Neuronal stem cell (in vitro differentiated cells): ENCODE measurements around the gene PCDHGC5.

Experiments
- DNase-seq: peaks from one replicate; pipeline ENCODE4 v3.0.0-alpha.2; 2013; ENCODE audit warnings: low spot score
- H2AFZ ChIP-seq: one replicate; pipeline ENCODE4 v1.6.1; 2013; ENCODE audit warnings: mild to moderate bottlenecking, low read length, inconsistent platforms
- H2AK5ac ChIP-seq: 2 replicates; pipeline ENCODE4 v1.6.1; 2013; ENCODE audit warnings: low read depth, mild to moderate bottlenecking, inconsistent platforms, low read length, moderate library complexity, mixed read lengths
- H2BK120ac ChIP-seq: 2 replicates; pipeline ENCODE4 v1.6.1; 2013; ENCODE audit warnings: low read depth, mild to moderate bottlenecking, inconsistent platforms, low read length, moderate library complexity, mixed read lengths
- H2BK12ac ChIP-seq: one replicate; pipeline ENCODE4 v1.6.1; 2013; ENCODE audit warnings: low read length, inconsistent platforms
- H2BK15ac ChIP-seq: 2 replicates; pipeline ENCODE4 v1.6.1; 2013; ENCODE audit warnings: mild to moderate bottlenecking, low read length, inconsistent platforms, mixed read lengths
- H2BK5ac ChIP-seq: one replicate; pipeline ENCODE4 v1.6.1; 2013; ENCODE audit warnings: inconsistent platforms, mild to moderate bottlenecking, low read length, moderate library complexity
- H3K14ac ChIP-seq: one replicate; pipeline ENCODE4 v1.6.1; 2013; ENCODE audit warnings: low read length, inconsistent platforms
- H3K18ac ChIP-seq: 2 replicates; pipeline ENCODE4 v1.6.1; 2013; ENCODE audit warnings: low read length, inconsistent platforms
- H3K23ac ChIP-seq: 2 replicates; pipeline ENCODE4 v1.6.1; 2013; ENCODE audit warnings: low read depth, mild to moderate bottlenecking, mixed read lengths, low read length, inconsistent platforms; ENCODE audit not compliant: poor library complexity
- H3K27ac ChIP-seq: replicated peaks from 3 replicates; pipeline ENCODE4 v1.5.1; 2013; ENCODE audit warnings: low read length, inconsistent platforms
- H3K27me3 ChIP-seq, 3 experiments: 2 replicates each; pipeline ENCODE4 v1.6.1; 2013; ENCODE audit warnings: low read length in 3 of 3, mild to moderate bottlenecking in 2 of 3, inconsistent platforms in 1 of 3, low read depth in 1 of 3, mixed read lengths in 1 of 3, moderate library complexity in 1 of 3; ENCODE audit not compliant: control insufficient read depth in 3 of 3, insufficient read depth in 3 of 3
- H3K36me3 ChIP-seq, 2 donors: replicated peaks in 1 of 2; 2 replicates each; pipeline ENCODE4 v1.6.1; 2013; ENCODE audit warnings: low read length in 2 of 2; ENCODE audit not compliant: control insufficient read depth in 2 of 2, insufficient read depth in 2 of 2
- H3K4ac ChIP-seq: 2 replicates; pipeline ENCODE4 v1.6.1; 2013; ENCODE audit warnings: inconsistent platforms, mild to moderate bottlenecking, low read length, moderate library complexity
- H3K4me1 ChIP-seq, 2 donors: 1 replicate in 1 of 2; 2 replicates in 1 of 2; pipeline ENCODE4 v1.6.1; 2013; ENCODE audit warnings: low read length in 2 of 2, low read depth in 1 of 2; ENCODE audit not compliant: control insufficient read depth in 2 of 2, insufficient read depth in 1 of 2
- H3K4me2 ChIP-seq: one replicate; pipeline ENCODE4 v1.6.1; 2013; ENCODE audit warnings: mild to moderate bottlenecking, low read length, inconsistent platforms; ENCODE audit not compliant: insufficient read depth, poor library complexity, severe bottlenecking
- H3K4me3 ChIP-seq, 2 donors: 2 replicates each; pipeline ENCODE4 v1.5.1; 2013; ENCODE audit warnings: low read length in 2 of 2, mild to moderate bottlenecking in 2 of 2, inconsistent platforms in 1 of 2, moderate library complexity in 1 of 2
- H3K79me1 ChIP-seq: one replicate; pipeline ENCODE4 v1.6.1; 2013; ENCODE audit warnings: low read depth, mild to moderate bottlenecking, inconsistent platforms, low read length, moderate library complexity
- H3K9ac ChIP-seq: one replicate; pipeline ENCODE4 v1.6.1; 2013; ENCODE audit warnings: mild to moderate bottlenecking, low read depth, low read length, inconsistent platforms; ENCODE audit not compliant: poor library complexity
- H3K9me3 ChIP-seq, 2 donors: replicated peaks in 1 of 2; 2 replicates each; pipeline versions ENCODE3 to v1.6.1; 2013; ENCODE audit warnings: low read length in 2 of 2, mild to moderate bottlenecking in 2 of 2, inconsistent platforms in 1 of 2, low read depth in 1 of 2, mixed read lengths in 1 of 2, moderate library complexity in 1 of 2; ENCODE audit not compliant: control insufficient read depth in 2 of 2, insufficient read depth in 1 of 2
- H4K8ac ChIP-seq: one replicate; pipeline ENCODE4 v1.6.1; 2013; ENCODE audit warnings: low read depth, mild to moderate bottlenecking, inconsistent platforms, low read length, moderate library complexity
- H4K91ac ChIP-seq: one replicate; pipeline ENCODE4 v1.6.1; 2013; ENCODE audit warnings: low read length, low read depth, mild to moderate bottlenecking, inconsistent platforms; ENCODE audit not compliant: poor library complexity
- WGBS, 2 donors: extraction: QIAGEN DNeasy Blood & Tissue Kit; methylation state at CpG; one replicate each; pipeline ENCODE4 v1.1.7; 2013; ENCODE audit warnings: missing lambda C conversion rate in 2 of 2, mixed read lengths in 1 of 2; ENCODE audit not compliant: insufficient read length in 2 of 2, insufficient replicate concordance in 1 of 2; ENCODE audit errors: extremely low coverage in 2 of 2; 5-methylcytosine and 5-hydroxymethylcytosine counted together

The PCDHGC5 gene

GRCh38 chr5:141512911-141513626 lies 24.2 kb downstream of the PCDHGC5 start:
- peaks cover 37 to 42% of the 10 kb centered on the region in 2 donors for H3K4me1 ChIP-seq
- H3K4me2 ChIP-seq, result peak overlapping the region; percentile 87
- H3K27ac ChIP-seq, result peak overlapping the region; percentile 99
- peak; percentile 70 for DNase-seq
- H3K4ac ChIP-seq, result peak overlapping the region; percentile 69
- peak overlapping the region; percentile 91 for H2BK12ac ChIP-seq
- H3K4me3 ChIP-seq, result peak overlapping the region; percentile 46 to 74
- peak overlapping the region; percentile 79 for H2BK5ac ChIP-seq
- peak overlapping the region; percentile 51 for H2BK120ac ChIP-seq
- H2AFZ ChIP-seq, result peak overlapping the region; percentile 69
- no peaks in the 10 kb centered on the region for H3K79me1 ChIP-seq
- no peak overlapping the region for H4K8ac ChIP-seq
- peak overlapping the region; percentile 78 for H2AK5ac ChIP-seq
- no peak overlapping the region for H3K14ac ChIP-seq
- H3K36me3 ChIP-seq, result peaks cover 29 to 61% of the 10 kb centered on the region in 2 donors
- peak overlapping the region; percentile 89 for H3K9ac ChIP-seq
- peak overlapping the region; percentile 48 for H4K91ac ChIP-seq
- peaks cover 0 to 2% of the 10 kb centered on the region in 2 donors for H3K9me3 ChIP-seq
- whole genome bisulfite sequencing, 2 donors, result no CpG with 5 or more reads among the region's 43 CpGs
- H2BK15ac ChIP-seq, result no peak overlapping the region
- no peak overlapping the region for H3K23ac ChIP-seq
- no peaks in the 10 kb centered on the region for H3K27me3 ChIP-seq
- peak overlapping the region; percentile 96 for H3K18ac ChIP-seq

DNA sequence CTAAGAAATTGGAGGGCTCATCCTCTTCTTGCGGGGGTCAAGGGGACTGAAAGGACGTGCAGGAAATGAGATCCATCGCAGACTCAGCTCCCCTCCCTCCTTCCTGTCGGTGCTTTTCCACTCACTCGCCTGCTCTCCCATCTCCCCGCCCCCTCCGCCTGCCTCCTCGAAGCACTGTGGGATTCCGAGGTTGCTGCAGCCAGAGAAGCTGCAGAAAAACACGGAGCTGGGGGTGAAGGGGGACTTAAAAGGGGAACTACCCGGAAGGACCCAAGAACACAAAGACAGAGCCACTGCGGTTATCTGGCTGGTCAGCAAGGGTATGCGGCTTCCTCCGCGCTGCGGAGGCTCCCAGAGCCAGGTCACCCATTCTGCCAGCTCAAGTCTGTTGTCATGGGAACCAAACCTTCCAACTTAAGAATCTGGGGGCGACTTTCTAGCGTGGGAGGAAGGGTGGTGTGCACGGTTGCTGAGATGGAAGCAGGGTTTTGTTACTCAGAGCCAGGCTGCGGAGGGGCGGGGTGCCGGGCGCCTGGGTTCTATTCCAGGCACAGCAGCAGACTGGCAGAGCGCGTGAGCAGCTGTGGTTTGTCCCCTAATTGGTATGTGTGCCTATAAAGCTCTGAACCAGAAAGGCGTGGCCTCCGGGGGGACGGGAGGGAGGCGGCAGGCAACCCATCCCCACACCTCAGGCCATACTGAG lies 24.9 kb downstream of the PCDHGC5 start:
- H3K4me1 ChIP-seq, result peaks cover 31 to 37% of the 10 kb centered on the region in 2 donors
- H3K27me3 ChIP-seq, result no peaks in the 10 kb centered on the region
- H2BK120ac ChIP-seq, result peak overlapping the region; percentile 36
- H3K18ac ChIP-seq, result peak overlapping the region; percentile 96
- peak overlapping the region; percentile 99 for H3K27ac ChIP-seq
- peak overlapping the region; percentile 79 for H2BK5ac ChIP-seq
- DNase-seq, result peak; percentile 91
- H3K14ac ChIP-seq, result no peak overlapping the region
- peak overlapping the region; percentile 69 for H2AFZ ChIP-seq
- peak overlapping the region; percentile 89 for H3K9ac ChIP-seq
- H3K23ac ChIP-seq, result no peak overlapping the region
- H3K4ac ChIP-seq, result no peak overlapping the region
- H3K4me3 ChIP-seq, result peak overlapping the region; percentile 46 to 56
- no CpG with 5 or more reads among the region's 29 CpGs for WGBS, 2 donors
- no peak overlapping the region for H4K8ac ChIP-seq
- H3K9me3 ChIP-seq, result peaks cover 0 to 2% of the 10 kb centered on the region in 2 donors
- H4K91ac ChIP-seq, result peak overlapping the region; percentile 44
- H2BK12ac ChIP-seq, result no peak overlapping the region
- H3K36me3 ChIP-seq, result peaks cover 29 to 68% of the 10 kb centered on the region in 2 donors
- no peak overlapping the region for H2AK5ac ChIP-seq
- peak overlapping the region; percentile 87 for H3K4me2 ChIP-seq
- H3K79me1 ChIP-seq, result no peaks in the 10 kb centered on the region
- peak overlapping the region; percentile 33 for H2BK15ac ChIP-seq

- peak overlapping the region; percentile 99 for H3K27ac ChIP-seq
- H3K36me3 ChIP-seq, result peaks cover 33 to 76% of the 10 kb centered on the region in 2 donors
- H3K14ac ChIP-seq, result no peak overlapping the region
- peak overlapping the region; percentile 36 for H2BK120ac ChIP-seq
- peak overlapping the region; percentile 87 for H3K4me2 ChIP-seq
- H2AK5ac ChIP-seq, result peak overlapping the region; percentile 45
- H3K18ac ChIP-seq, result peak overlapping the region; percentile 96
- no peak overlapping the region for H4K8ac ChIP-seq
- DNase-seq, result no peak
- H3K23ac ChIP-seq, result no peak overlapping the region
- H2BK12ac ChIP-seq, result no peak overlapping the region
- H4K91ac ChIP-seq, result no peak overlapping the region
- H3K4me3 ChIP-seq, result peak overlapping the region in 1 of 2 donors; percentile 46
- H3K4me1 ChIP-seq, result peaks cover 25 to 32% of the 10 kb centered on the region in 2 donors
- no peaks in the 10 kb centered on the region for H3K79me1 ChIP-seq
- H3K9me3 ChIP-seq, result peaks cover 0 to 10% of the 10 kb centered on the region in 2 donors
- peak overlapping the region; percentile 69 for H2AFZ ChIP-seq
- H3K4ac ChIP-seq, result no peak overlapping the region
- peak overlapping the region; percentile 79 for H2BK5ac ChIP-seq
- no peaks in the 10 kb centered on the region for H3K27me3 ChIP-seq
- peak overlapping the region; percentile 33 for H2BK15ac ChIP-seq
- no peak overlapping the region for H3K9ac ChIP-seq
- WGBS, 2 donors, result no CpG with 5 or more reads among the region's 6 CpGs
Measured at GRCh38 chr5:141514330-141515133, 25.7 kb downstream of the PCDHGC5 start.
